ENCODE results near the gene PBRM1. TPM values are rescaled to one million over a fixed set of nuclear protein-coding genes. Genes with fewer than 3 reads are reported as not detected.

Gene PBRM1
- total RNA-seq, 1 donor from 2014 or later, result 192 TPM

DNA sequence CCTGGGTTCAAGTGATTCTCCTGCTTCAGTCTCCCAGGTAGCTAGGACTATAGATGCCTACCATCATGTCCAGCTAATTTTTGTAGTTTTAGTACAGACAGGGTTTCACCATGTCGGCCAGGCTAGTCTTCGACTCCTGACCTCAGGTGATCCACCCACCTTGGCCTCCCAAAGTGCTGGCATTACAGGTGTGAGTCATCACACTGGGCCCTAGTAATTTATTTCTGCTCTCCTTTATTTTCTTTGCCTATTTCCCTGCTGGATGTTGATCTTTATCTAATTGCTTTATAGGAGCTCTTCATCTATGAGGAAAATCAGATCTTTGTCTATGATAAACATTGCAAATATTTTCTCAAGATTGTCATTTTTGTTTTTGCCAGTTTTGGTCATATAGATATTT is 117.6 kb downstream of the PBRM1 start:
- Mint-ChIP-seq H3K4me3 (ENCODE audit: unreplicated experiment) (no peak overlapping the region), H3K9me3 (ENCODE audit: unreplicated experiment) (no peaks in the 10 kb centered on the region), H3K36me3 (ENCODE audit: unreplicated experiment) (no peaks in the 10 kb centered on the region), H3K27me3 (ENCODE audit: unreplicated experiment) (no peaks in the 10 kb centered on the region), H3K27ac (ENCODE audit: unreplicated experiment) (no peak overlapping the region), H3K4me1 (ENCODE audit: low read depth, unreplicated experiment) (no peaks in the 10 kb centered on the region)
- DNase-seq, result no peak
- TF ChIP-seq, protein P1, sequence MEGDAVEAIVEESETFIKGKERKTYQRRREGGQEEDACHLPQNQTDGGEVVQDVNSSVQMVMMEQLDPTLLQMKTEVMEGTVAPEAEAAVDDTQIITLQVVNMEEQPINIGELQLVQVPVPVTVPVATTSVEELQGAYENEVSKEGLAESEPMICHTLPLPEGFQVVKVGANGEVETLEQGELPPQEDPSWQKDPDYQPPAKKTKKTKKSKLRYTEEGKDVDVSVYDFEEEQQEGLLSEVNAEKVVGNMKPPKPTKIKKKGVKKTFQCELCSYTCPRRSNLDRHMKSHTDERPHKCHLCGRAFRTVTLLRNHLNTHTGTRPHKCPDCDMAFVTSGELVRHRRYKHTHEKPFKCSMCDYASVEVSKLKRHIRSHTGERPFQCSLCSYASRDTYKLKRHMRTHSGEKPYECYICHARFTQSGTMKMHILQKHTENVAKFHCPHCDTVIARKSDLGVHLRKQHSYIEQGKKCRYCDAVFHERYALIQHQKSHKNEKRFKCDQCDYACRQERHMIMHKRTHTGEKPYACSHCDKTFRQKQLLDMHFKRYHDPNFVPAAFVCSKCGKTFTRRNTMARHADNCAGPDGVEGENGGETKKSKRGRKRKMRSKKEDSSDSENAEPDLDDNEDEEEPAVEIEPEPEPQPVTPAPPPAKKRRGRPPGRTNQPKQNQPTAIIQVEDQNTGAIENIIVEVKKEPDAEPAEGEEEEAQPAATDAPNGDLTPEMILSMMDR (IDR thresholded peaks at IDR 0.05; ENCODE audit: partially characterized antibody, unreplicated experiment), result no peak

DNA sequence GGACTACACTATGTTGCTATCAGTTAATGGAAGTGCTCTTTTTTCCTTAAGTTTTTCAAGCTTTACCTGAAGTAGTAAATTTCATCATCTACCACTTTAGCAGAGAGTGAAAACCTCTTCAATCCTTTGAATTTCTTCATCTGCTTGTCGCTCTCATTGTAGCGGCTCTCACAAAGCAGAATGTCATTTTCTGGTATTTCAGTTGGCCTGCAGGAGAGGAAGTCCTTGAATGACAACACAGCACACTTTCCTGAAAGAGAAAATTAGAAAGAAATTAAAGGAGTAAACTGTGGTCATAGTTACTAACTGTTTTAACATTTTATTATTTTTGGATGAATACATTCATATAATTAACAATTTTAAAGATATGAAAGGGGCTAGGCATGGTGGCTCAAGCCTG is 121.7 kb downstream of the PBRM1 start:
- no peaks in the 10 kb centered on the region for H3K9me3 Mint-ChIP-seq (ENCODE audit: unreplicated experiment)
- no peak for DNase-seq
- H3K4me1 Mint-ChIP-seq (ENCODE audit: low read depth, unreplicated experiment), result no peaks in the 10 kb centered on the region
- no peak overlapping the region for H3K27ac Mint-ChIP-seq (ENCODE audit: unreplicated experiment)
- TF ChIP-seq, protein P1 (IDR thresholded peaks at IDR 0.05; ENCODE audit: partially characterized antibody, unreplicated experiment), result no peak
- no peaks in the 10 kb centered on the region for H3K36me3 Mint-ChIP-seq (ENCODE audit: unreplicated experiment)
- no peak overlapping the region for H3K4me3 Mint-ChIP-seq (ENCODE audit: unreplicated experiment)
- H3K27me3 Mint-ChIP-seq (ENCODE audit: unreplicated experiment), result no peaks in the 10 kb centered on the region

DNA sequence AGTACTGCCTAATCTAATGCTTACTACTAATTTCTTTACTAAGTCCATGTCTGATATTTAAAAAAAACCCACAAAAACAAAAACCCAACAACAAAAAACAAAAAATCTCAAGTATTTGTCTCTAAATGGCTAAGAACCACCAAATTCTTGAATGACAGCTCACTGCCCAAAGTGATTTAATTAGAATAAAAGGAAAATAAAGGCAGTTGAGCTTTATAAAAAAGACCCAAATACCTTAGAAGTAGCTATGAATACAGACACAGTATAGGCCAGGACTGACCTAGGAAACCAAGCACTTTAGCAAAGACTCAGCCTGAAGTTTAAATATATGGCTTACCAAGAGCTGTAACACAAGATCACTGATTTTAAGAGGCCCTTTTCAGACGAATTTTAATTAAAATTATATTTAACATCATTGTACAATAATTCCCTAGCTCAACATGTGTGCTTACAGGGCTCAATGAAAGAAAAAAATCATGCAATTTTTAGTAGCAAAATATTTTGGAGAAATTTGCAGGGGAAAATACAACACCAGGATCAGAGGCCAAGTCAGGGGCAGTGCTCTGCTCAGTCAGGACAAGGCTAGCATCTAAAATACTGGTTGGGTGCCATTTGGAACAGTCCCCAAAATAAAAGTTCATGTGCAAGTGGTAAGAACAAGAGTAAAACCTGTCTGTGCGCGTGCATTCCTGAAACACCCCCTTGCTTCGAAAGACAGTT is 124.5 kb downstream of the PBRM1 start:
- Mint-ChIP-seq H3K36me3 (ENCODE audit: unreplicated experiment) (no peaks in the 10 kb centered on the region), H3K27me3 (ENCODE audit: unreplicated experiment) (no peaks in the 10 kb centered on the region), H3K4me3 (ENCODE audit: unreplicated experiment) (no peak overlapping the region), H3K4me1 (ENCODE audit: low read depth, unreplicated experiment) (no peaks in the 10 kb centered on the region), H3K9me3 (ENCODE audit: unreplicated experiment) (no peaks in the 10 kb centered on the region), H3K27ac (ENCODE audit: unreplicated experiment) (no peak overlapping the region)
- TF ChIP-seq, protein P1 (IDR thresholded peaks at IDR 0.05; ENCODE audit: partially characterized antibody, unreplicated experiment), result no peak
- DNase-seq, result no peak

DNA sequence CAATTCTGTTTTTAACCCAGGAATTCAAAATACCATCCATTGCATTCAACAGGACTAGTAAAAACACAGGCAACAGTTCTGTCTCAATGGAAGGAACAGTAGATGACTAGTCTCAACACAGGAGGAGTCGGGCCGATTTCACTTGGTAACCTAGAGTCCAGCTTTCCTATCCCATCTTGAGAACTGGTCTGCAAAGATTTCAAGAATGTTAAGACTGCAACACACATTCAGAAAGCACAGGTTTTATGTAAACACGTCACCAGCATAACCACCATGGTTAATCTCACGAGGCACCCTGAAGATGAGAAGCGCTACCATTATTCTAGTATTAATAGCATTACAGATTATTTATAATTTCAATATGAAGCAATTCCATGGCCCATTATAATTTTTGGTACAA is 127.3 kb downstream of the PBRM1 start:
- H3K4me1 Mint-ChIP-seq (ENCODE audit: low read depth, unreplicated experiment), result no peaks in the 10 kb centered on the region
- H3K4me3 Mint-ChIP-seq (ENCODE audit: unreplicated experiment), result no peak overlapping the region
- TF ChIP-seq, protein P1 (IDR thresholded peaks at IDR 0.05; ENCODE audit: partially characterized antibody, unreplicated experiment), result no peak
- no peak for DNase-seq
- no peaks in the 10 kb centered on the region for H3K36me3 Mint-ChIP-seq (ENCODE audit: unreplicated experiment)
- H3K9me3 Mint-ChIP-seq (ENCODE audit: unreplicated experiment), result no peaks in the 10 kb centered on the region
- H3K27ac Mint-ChIP-seq (ENCODE audit: unreplicated experiment), result no peak overlapping the region
- no peaks in the 10 kb centered on the region for H3K27me3 Mint-ChIP-seq (ENCODE audit: unreplicated experiment)

Data from glutamatergic neuron (in vitro differentiated cells).